Stomach smooth muscle (tissue), 2 donors: ENCODE data around the gene CADPS2.

Experiments used
- H3K27ac ChIP-seq: one replicate; pipeline ENCODE4 v1.7.0; 2013; ENCODE audit warnings: mild to moderate bottlenecking, low read length, inconsistent platforms
- H3K27me3 ChIP-seq, 2 donors: one replicate each; pipeline ENCODE4 v1.7.0; 2013; ENCODE audit warnings: low read length in 2 of 2; ENCODE audit not compliant: insufficient read depth in 2 of 2, control insufficient read depth in 1 of 2
- H3K36me3 ChIP-seq, 2 donors: one replicate each; pipeline ENCODE4 v1.7.0; 2013; ENCODE audit warnings: low read length in 2 of 2; ENCODE audit not compliant: control insufficient read depth in 2 of 2, insufficient read depth in 2 of 2
- H3K4me1 ChIP-seq: one replicate; pipeline ENCODE4 v1.7.0; 2013; ENCODE audit warnings: low read length; ENCODE audit not compliant: control insufficient read depth, insufficient read depth
- H3K4me3 ChIP-seq, 2 donors: one replicate each; pipeline ENCODE4 v1.7.0; 2013; ENCODE audit warnings: low read length in 2 of 2
- H3K9ac ChIP-seq, 2 donors: one replicate each; pipeline ENCODE4 v1.7.0; 2013; ENCODE audit warnings: low read length in 2 of 2, mild to moderate bottlenecking in 1 of 2
- H3K9me3 ChIP-seq, 2 donors: one replicate each; pipeline ENCODE4 v1.7.0; 2013; ENCODE audit warnings: low read length in 2 of 2; ENCODE audit not compliant: control insufficient read depth in 2 of 2
- donor health status: healthy.
- donor health status: Pancreatic carcinoma.

CADPS2 gene

DNA sequence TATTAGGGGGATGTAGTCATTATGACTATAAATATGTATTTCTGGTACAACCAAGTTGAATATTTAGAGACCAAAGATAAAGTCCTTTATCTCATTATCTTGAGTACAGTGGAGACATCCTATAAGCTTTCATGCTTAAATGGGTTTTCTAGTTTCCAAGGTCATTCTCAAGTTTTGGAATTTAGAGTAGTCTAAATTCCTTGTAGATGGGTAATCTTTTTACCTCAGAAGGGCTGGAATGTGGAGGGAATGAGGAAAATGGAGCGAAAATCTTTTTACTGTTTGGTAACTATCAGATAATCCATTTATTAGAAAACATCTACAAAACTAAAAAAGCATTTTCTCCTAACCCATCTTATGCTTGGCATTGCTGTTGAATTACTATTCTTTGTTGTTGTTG is 368.7 kb downstream of the CADPS2 start:
- Histone ChIP-seq H3K27ac (no peak overlapping the region), H3K36me3 (no peaks in the 10 kb centered on the region), H3K4me1 (no peaks in the 10 kb centered on the region), H3K9me3 (no peaks in the 10 kb centered on the region), H3K27me3 (no peaks in the 10 kb centered on the region), H3K4me3 (no peak overlapping the region), H3K9ac (no peak overlapping the region)

DNA sequence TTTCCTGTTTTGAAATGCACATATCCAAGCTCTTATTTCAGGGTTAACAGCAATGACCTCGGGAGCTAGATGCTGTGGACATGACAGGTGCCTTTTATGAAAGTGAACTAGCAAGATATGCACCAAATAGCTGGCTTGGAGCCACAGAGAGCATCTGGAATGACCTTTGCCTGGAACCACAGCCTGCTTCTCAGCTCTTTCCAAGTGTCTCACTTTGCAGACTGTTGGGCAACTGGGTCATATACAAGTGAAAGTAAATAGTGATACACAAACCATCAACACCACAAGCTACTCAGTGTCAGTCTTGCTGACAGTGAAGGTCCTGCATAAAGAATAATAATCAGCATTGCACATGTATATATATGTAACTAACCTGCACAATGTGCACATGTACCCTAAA is 370.9 kb downstream of the CADPS2 start:
- Histone ChIP-seq H3K4me1 (no peaks in the 10 kb centered on the region), H3K27me3 (no peaks in the 10 kb centered on the region), H3K4me3 (no peak overlapping the region), H3K27ac (no peak overlapping the region), H3K9me3 (no peaks in the 10 kb centered on the region), H3K36me3 (no peaks in the 10 kb centered on the region), H3K9ac (no peak overlapping the region)

DNA sequence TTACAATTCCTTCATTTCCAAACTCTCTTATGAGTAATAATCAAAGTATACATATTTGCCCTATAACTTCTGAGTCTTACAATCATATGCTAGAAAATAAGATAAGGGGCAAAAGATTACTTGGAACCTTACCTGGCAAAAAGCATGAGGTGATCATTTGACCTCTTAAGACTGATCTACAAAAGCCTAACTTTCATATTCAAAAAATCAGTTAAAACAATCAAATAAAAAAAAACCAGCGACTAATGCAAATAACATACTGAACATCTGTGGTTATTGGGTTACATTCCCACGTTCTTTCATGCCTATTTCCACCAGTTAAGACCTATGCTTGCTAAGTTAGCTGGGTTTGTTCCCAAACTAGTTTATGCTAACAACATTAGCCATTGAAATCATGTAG is 375.0 kb downstream of the CADPS2 start:
- H3K4me1 ChIP-seq, result no peaks in the 10 kb centered on the region
- H3K27ac ChIP-seq, result no peak overlapping the region
- no peaks in the 10 kb centered on the region for H3K27me3 ChIP-seq
- H3K9me3 ChIP-seq, result no peaks in the 10 kb centered on the region
- no peak overlapping the region for H3K9ac ChIP-seq
- H3K4me3 ChIP-seq, result no peak overlapping the region
- no peaks in the 10 kb centered on the region for H3K36me3 ChIP-seq

DNA sequence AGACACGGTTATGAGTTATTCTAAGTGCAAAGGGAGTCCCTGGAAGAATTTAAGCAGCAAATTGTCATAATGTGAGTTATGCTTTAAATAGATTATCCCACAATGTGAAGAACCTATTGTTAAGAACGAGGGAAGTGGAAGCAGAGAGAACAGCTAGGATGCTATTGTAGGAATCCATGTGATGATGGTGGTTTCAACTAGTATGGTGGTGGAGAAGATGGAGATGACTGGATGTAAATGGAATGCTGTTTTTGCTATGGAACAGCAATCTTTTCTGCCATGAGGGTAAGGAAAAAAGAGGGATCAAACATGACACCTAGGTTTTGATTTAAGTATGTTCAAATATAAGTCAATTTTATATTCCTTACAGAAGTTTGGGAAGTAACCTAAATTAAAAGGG is 378.7 kb downstream of the CADPS2 start:
- no peaks in the 10 kb centered on the region for H3K9me3 ChIP-seq
- no peak overlapping the region for H3K9ac ChIP-seq
- no peak overlapping the region for H3K4me3 ChIP-seq
- H3K4me1 ChIP-seq, result no peaks in the 10 kb centered on the region
- H3K27me3 ChIP-seq, result no peaks in the 10 kb centered on the region
- no peak overlapping the region for H3K27ac ChIP-seq
- no peaks in the 10 kb centered on the region for H3K36me3 ChIP-seq

DNA sequence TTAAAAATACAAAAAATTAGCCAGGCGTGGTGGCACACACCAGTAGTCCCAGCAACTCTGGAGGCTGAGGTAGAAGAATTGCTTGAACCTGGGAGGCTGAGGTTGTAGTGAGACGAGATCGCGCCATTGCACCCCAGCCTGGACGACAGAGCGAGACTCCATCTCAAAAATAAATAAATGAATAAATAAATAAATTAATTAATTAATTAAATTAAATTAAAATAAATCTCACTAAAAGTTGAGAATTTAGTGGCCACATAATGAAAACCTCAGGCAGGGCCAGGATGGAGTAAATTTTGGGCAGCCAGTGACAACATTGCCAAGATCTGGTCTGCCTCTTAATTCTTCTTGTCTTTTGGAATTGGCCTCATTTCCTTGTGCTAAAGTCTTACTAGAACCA is 394.3 kb downstream of the CADPS2 start:
- H3K4me1 ChIP-seq, result no peaks in the 10 kb centered on the region
- no peak overlapping the region for H3K4me3 ChIP-seq
- H3K9ac ChIP-seq, result no peak overlapping the region
- no peaks in the 10 kb centered on the region for H3K9me3 ChIP-seq
- H3K27ac ChIP-seq, result no peak overlapping the region
- no peaks in the 10 kb centered on the region for H3K27me3 ChIP-seq
- H3K36me3 ChIP-seq, result no peaks in the 10 kb centered on the region

DNA sequence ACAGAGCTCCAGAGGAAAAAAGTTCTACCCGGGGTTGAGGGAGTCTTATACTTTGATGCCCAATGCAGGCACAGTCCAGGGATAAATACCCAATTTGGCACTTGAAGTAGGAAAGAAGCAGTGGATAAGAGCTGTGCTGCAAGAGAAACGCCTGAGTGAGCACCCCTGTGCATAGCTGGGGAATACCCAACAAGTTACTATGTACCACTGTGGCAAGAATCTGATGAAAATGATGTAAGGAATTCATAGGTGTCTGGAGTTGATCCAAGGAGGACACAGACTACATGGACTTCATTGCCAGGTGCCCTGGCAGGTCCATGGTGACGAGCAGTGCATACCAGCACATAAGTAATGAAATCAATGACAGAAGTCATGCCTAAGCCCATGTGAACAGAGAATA is 398.0 kb downstream of the CADPS2 start:
- Histone ChIP-seq H3K36me3 (no peaks in the 10 kb centered on the region), H3K9ac (no peak overlapping the region), H3K27me3 (no peaks in the 10 kb centered on the region), H3K27ac (no peak overlapping the region), H3K4me1 (no peaks in the 10 kb centered on the region), H3K4me3 (no peak overlapping the region), H3K9me3 (no peaks in the 10 kb centered on the region)

GRCh38 chr7:122487131-122487530 is 399.1 kb downstream of the CADPS2 start:
- Histone ChIP-seq H3K9me3 (no peaks in the 10 kb centered on the region), H3K27ac (no peak overlapping the region), H3K36me3 (no peaks in the 10 kb centered on the region), H3K9ac (no peak overlapping the region), H3K4me1 (no peaks in the 10 kb centered on the region), H3K4me3 (no peak overlapping the region), H3K27me3 (no peaks in the 10 kb centered on the region)

- H3K9ac ChIP-seq, result no peak overlapping the region
- no peak overlapping the region for H3K4me3 ChIP-seq
These were observed 400.4 kb downstream of the CADPS2 start for GRCh38 chr7:122485856-122486255.

GRCh38 chr7:122482212-122482611 is 404.0 kb downstream of the CADPS2 start:
- H3K4me3 ChIP-seq, result no peak overlapping the region
- H3K4me1 ChIP-seq, result no peaks in the 10 kb centered on the region
- H3K27ac ChIP-seq, result no peak overlapping the region
- no peaks in the 10 kb centered on the region for H3K36me3 ChIP-seq
- no peaks in the 10 kb centered on the region for H3K9me3 ChIP-seq
- no peaks in the 10 kb centered on the region for H3K27me3 ChIP-seq
- H3K9ac ChIP-seq, result no peak overlapping the region

More at GRCh38 chr7:122485856-122486255, 400.4 kb downstream of the CADPS2 start:
- H3K27ac ChIP-seq, result no peak overlapping the region
- no peaks in the 10 kb centered on the region for H3K4me1 ChIP-seq
- no peaks in the 10 kb centered on the region for H3K9me3 ChIP-seq
- H3K36me3 ChIP-seq, result no peaks in the 10 kb centered on the region
- no peaks in the 10 kb centered on the region for H3K27me3 ChIP-seq

DNA sequence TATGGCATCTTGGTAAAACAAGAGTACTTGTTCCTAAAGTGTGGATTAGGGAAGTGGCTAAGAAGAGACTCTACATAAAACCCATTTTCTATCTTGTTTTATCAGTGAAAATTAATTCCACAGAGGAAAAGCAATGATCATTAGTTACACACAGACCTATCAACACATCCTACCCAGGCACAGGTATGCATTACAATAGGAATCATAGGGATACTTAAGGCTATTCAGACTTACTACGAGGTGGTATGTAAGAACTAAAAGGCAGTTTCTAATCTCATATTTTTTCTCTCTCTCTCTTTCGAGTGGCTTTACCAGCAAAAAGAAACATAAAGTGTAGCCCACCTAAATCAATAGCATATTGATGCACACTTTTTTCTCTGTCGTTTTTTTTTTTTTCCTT is 415.4 kb downstream of the CADPS2 start:
- Histone ChIP-seq H3K9ac (no peak overlapping the region), H3K4me1 (no peaks in the 10 kb centered on the region), H3K27ac (no peak overlapping the region), H3K27me3 (no peaks in the 10 kb centered on the region), H3K9me3 (no peaks in the 10 kb centered on the region), H3K36me3 (no peaks in the 10 kb centered on the region), H3K4me3 (no peak overlapping the region)

GRCh38 chr7:122468945-122469344 is 417.3 kb downstream of the CADPS2 start:
- no peak overlapping the region for H3K9ac ChIP-seq
- H3K9me3 ChIP-seq, result no peaks in the 10 kb centered on the region
- no peak overlapping the region for H3K4me3 ChIP-seq
- no peak overlapping the region for H3K27ac ChIP-seq
- no peaks in the 10 kb centered on the region for H3K4me1 ChIP-seq
- no peaks in the 10 kb centered on the region for H3K36me3 ChIP-seq
- no peaks in the 10 kb centered on the region for H3K27me3 ChIP-seq
